Measurements from ENCODE around the gene CIAO2A.
"Not testable (repeated sequence)": the region's sequence is repeated elsewhere in the genome, so short reads cannot be mapped to it uniquely, and the experiment has no call there.

DNA sequence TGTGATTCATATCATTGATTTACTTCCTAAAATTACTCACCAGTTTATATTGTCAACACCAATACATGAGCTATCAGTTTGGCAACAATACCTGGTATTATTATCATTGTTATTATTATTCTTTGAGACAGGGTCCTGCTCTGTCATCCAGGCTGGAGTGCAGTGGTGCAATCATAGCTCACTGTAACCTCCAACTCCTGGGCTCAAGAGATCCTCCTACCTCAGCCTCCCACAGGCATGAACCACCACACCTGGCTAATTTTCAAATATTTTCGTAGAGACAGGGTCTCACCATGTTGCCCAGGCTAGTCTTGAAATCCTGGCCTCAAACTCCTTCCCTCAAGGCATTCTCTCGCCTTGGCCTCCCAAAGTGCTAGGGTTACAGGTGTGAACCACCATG lies 20.1 kb downstream of the CIAO2A start:
- TF ChIP-seq, protein P1, sequence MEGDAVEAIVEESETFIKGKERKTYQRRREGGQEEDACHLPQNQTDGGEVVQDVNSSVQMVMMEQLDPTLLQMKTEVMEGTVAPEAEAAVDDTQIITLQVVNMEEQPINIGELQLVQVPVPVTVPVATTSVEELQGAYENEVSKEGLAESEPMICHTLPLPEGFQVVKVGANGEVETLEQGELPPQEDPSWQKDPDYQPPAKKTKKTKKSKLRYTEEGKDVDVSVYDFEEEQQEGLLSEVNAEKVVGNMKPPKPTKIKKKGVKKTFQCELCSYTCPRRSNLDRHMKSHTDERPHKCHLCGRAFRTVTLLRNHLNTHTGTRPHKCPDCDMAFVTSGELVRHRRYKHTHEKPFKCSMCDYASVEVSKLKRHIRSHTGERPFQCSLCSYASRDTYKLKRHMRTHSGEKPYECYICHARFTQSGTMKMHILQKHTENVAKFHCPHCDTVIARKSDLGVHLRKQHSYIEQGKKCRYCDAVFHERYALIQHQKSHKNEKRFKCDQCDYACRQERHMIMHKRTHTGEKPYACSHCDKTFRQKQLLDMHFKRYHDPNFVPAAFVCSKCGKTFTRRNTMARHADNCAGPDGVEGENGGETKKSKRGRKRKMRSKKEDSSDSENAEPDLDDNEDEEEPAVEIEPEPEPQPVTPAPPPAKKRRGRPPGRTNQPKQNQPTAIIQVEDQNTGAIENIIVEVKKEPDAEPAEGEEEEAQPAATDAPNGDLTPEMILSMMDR (optimal IDR thresholded peaks at IDR 0.05 in 1 of 3, IDR thresholded peaks at IDR 0.05 in 1 of 3, conservative IDR thresholded peaks at IDR 0.05 in 1 of 3; ENCODE audit: extremely low read depth in 1 of 3, insufficient read depth in 2 of 3, low read length in 3 of 3): not testable (repeated sequence)
- TF ChIP-seq EZH2 (IDR thresholded peaks at IDR 0.05; ENCODE audit: low read length): not testable (repeated sequence)

All from keratinocyte (primary cell).